Esophagus muscularis mucosa (tissue), 4 donors: Measurements from ENCODE around the gene SH3RF3.

Source experiments
- CTCF ChIP-seq, 3 experiments: fragments of 200-600 bp in 2 of 3; fragments of 450-650 bp in 1 of 3; sonication (generic) in 2 of 3; IDR thresholded peaks; one replicate each; pipeline ENCODE4 v1.5.1; 2017 to 2019; ENCODE audit warnings: antibody characterized with exemption in 3 of 3, mild to moderate bottlenecking in 2 of 3, moderate library complexity in 1 of 3
- EP300 ChIP-seq: sonication (generic); formaldehyde crosslinking; IDR thresholded peaks from one replicate; pipeline ENCODE4 v1.6.1; 2017; ENCODE audit warnings: antibody characterized with exemption
- POLR2A ChIP-seq: fragments of 450-650 bp; IDR thresholded peaks from one replicate; pipeline ENCODE4 v1.6.1; 2017; ENCODE audit warnings: antibody characterized with exemption, moderate library complexity, mild to moderate bottlenecking, low read depth
- POLR2AphosphoS5 ChIP-seq, 2 donors: sonication (generic); formaldehyde crosslinking; IDR thresholded peaks; one replicate each; pipeline ENCODE4 v1.6.1; 2017; ENCODE audit warnings: antibody characterized with exemption in 2 of 2

GRCh38 chr2:109382226-109382895 lies 253.4 kb downstream of the SH3RF3 start:
- TF ChIP-seq POLR2AphosphoS5 (IDR thresholded peaks at IDR 0.05) (no peak), POLR2A (no peak), CTCF (IDR thresholded peaks at IDR 0.05) (no peak), EP300 (no peak)
